Measurements from ENCODE around the gene FBXL4. TPM values are rescaled to one million over a fixed set of nuclear protein-coding genes. Genes with fewer than 3 reads are reported as not detected.

Gene FBXL4
- polyA plus RNA-seq, 1 donor from 2014 or later, result 9.7 TPM

GRCh38 chr6:98836025-98836961 is 111.5 kb downstream of the FBXL4 start:
- TF ChIP-seq TAF1 (IDR thresholded peaks at IDR 0.05; ENCODE audit: low read depth) (peak; percentile 69), REST (IDR thresholded peaks at IDR 0.05; ENCODE audit: borderline replicate concordance) (no peak)
- H3K79me2 ChIP-seq (replicated peaks; ENCODE audit: insufficient read depth, low read length), result peaks cover 60% of the 10 kb centered on the region
- peak overlapping the region; percentile 91 for H3K27ac ChIP-seq (ENCODE audit: low read length)
- H2AFZ ChIP-seq (ENCODE audit: low read depth, low read length), result no peak overlapping the region
- H3K9ac ChIP-seq (ENCODE audit: low read length), result peak overlapping the region; percentile 95
- H3K4me2 ChIP-seq (ENCODE audit: low read length), result peak overlapping the region; percentile 76
- peaks cover 14% of the 10 kb centered on the region for H4K20me1 ChIP-seq (ENCODE audit: insufficient read depth)
- no peaks in the 10 kb centered on the region for H3K9me2 ChIP-seq (ENCODE audit: insufficient read depth, low read length)
- H3K4me3 ChIP-seq (ENCODE audit: low read length), result peak overlapping the region; percentile 91
- H3K27me3 ChIP-seq (ENCODE audit: insufficient read depth, low read depth, low read length), result peaks cover 16% of the 10 kb centered on the region
- peaks cover 12% of the 10 kb centered on the region for H3F3A ChIP-seq (ENCODE audit: insufficient read depth, low read length, poor library complexity, severe bottlenecking)
- H3K9me3 ChIP-seq (ENCODE audit: low read length), result no peaks in the 10 kb centered on the region
- no peaks in the 10 kb centered on the region for H3K36me3 ChIP-seq (ENCODE audit: insufficient read depth, low read length)

GRCh38 chr6:98835149-98836024 is 112.4 kb downstream of the FBXL4 start:
- TF ChIP-seq SMC3 (conservative IDR thresholded peaks at IDR 0.05; ENCODE audit: poor library complexity) (peak; percentile 36), REST (IDR thresholded peaks at IDR 0.05; ENCODE audit: borderline replicate concordance) (no peak), POLR2AphosphoS5 (IDR thresholded peaks at IDR 0.05) (peak; percentile 48), TAF1 (IDR thresholded peaks at IDR 0.05; ENCODE audit: low read depth) (no peak), CTCF (IDR thresholded peaks at IDR 0.05; ENCODE audit: poor library complexity, severe bottlenecking) (no peak), EP300 (conservative IDR thresholded peaks at IDR 0.05; ENCODE audit: poor library complexity, severe bottlenecking) (no peak), MXI1 (conservative IDR thresholded peaks at IDR 0.05; ENCODE audit: poor library complexity, severe bottlenecking) (peak; percentile 82), EZH2 (IDR thresholded peaks at IDR 0.05; ENCODE audit: borderline replicate concordance, insufficient read depth, low read length, poor library complexity, severe bottlenecking) (no peak), RAD21 (conservative IDR thresholded peaks at IDR 0.05) (no peak)

More at GRCh38 chr6:98835149-98836024, 112.4 kb downstream of the FBXL4 start:
- Histone ChIP-seq H3K4me2 (ENCODE audit: low read length) (no peak overlapping the region), H3K9ac (ENCODE audit: low read length) (peak overlapping the region; percentile 95), H3K9me3 (ENCODE audit: low read length) (no peaks in the 10 kb centered on the region), H3K9me2 (ENCODE audit: insufficient read depth, low read length) (no peaks in the 10 kb centered on the region), H3K4me3 (ENCODE audit: low read length) (peak overlapping the region; percentile 91), H3K79me2 (replicated peaks; ENCODE audit: insufficient read depth, low read length) (peaks cover 51% of the 10 kb centered on the region), H2AFZ (ENCODE audit: low read depth, low read length) (no peak overlapping the region), H3F3A (ENCODE audit: insufficient read depth, low read length, poor library complexity, severe bottlenecking) (peaks cover 12% of the 10 kb centered on the region), H4K20me1 (ENCODE audit: insufficient read depth) (peaks cover 14% of the 10 kb centered on the region), H3K27me3 (ENCODE audit: insufficient read depth, low read depth, low read length) (peaks cover 25% of the 10 kb centered on the region), H3K36me3 (ENCODE audit: insufficient read depth, low read length) (no peaks in the 10 kb centered on the region), H3K27ac (ENCODE audit: low read length) (peak overlapping the region; percentile 91)
